H54 (cell line): ENCODE measurements around the gene RNF17.

Source experiments
- DNase-seq: peaks from one replicate; pipeline ENCODE4 v3.0.0; 2011; ENCODE audit warnings: low spot score, mixed read lengths; ENCODE audit not compliant: insufficient read length
- FAIRE-seq: peaks from 3 replicates; lab custom pipeline; 2011; peaks lifted over from hg19 to GRCh38; lab: Jason Lieb, UNC
- POLR2A ChIP-seq: IDR thresholded peaks from 2 replicates; pipeline ENCODE4 v1.6.1; 2011; ENCODE audit warnings: low read depth, mild to moderate bottlenecking, low read length

The RNF17 gene

GRCh38 chr13:24888291-24888931, 124.4 kb downstream of the RNF17 start:
- TF ChIP-seq POLR2A = no peak
- no peak for FAIRE-seq
- DNase-seq = no peak

- FAIRE-seq = no peak
- no peak for TF ChIP-seq POLR2A
- no peak for DNase-seq
Measured at GRCh38 chr13:24890256-24890655, 126.3 kb downstream of the RNF17 start.

GRCh38 chr13:24891476-24892108, 127.6 kb downstream of the RNF17 start:
- DNase-seq = no peak
- TF ChIP-seq POLR2A = no peak
- no peak for FAIRE-seq

- no peak for TF ChIP-seq POLR2A
- no peak for DNase-seq
- FAIRE-seq = no peak
Measured at GRCh38 chr13:24892829-24893228, 128.9 kb downstream of the RNF17 start.

GRCh38 chr13:24893863-24894262, 129.9 kb downstream of the RNF17 start:
- DNase-seq (no peak), FAIRE-seq (no peak)
- TF ChIP-seq POLR2A = no peak

- no peak for TF ChIP-seq POLR2A
- DNase-seq = no peak
- FAIRE-seq = no peak
Measured at GRCh38 chr13:24894277-24894971, 130.5 kb downstream of the RNF17 start.

- TF ChIP-seq POLR2A = no peak
- FAIRE-seq = no peak
Measured at GRCh38 chr13:24894972-24895300, 131.0 kb downstream of the RNF17 start.

GRCh38 chr13:24896061-24896460, 132.1 kb downstream of the RNF17 start:
- TF ChIP-seq POLR2A = no peak
- FAIRE-seq (no peak), DNase-seq (no peak)

More at GRCh38 chr13:24894972-24895300, 131.0 kb downstream of the RNF17 start:
- DNase-seq = no peak

GRCh38 chr13:24897293-24897692, 133.3 kb downstream of the RNF17 start:
- FAIRE-seq (no peak), DNase-seq (no peak)
- no peak for TF ChIP-seq POLR2A

- DNase-seq (no peak), FAIRE-seq (no peak)
- no peak for TF ChIP-seq POLR2A
Measured at GRCh38 chr13:24899601-24900000, 135.6 kb downstream of the RNF17 start.

- FAIRE-seq (no peak), DNase-seq (no peak)
- TF ChIP-seq POLR2A = no peak
Measured at GRCh38 chr13:24900507-24900906, 136.5 kb downstream of the RNF17 start.

- DNase-seq = no peak
- TF ChIP-seq POLR2A = no peak
- FAIRE-seq = no peak
Measured at GRCh38 chr13:24905242-24905641, 141.3 kb downstream of the RNF17 start.

- no peak for DNase-seq
- TF ChIP-seq POLR2A = no peak
- no peak for FAIRE-seq
Measured at GRCh38 chr13:24906268-24906667, 142.3 kb downstream of the RNF17 start.

GRCh38 chr13:24910502-24911132, 146.6 kb downstream of the RNF17 start:
- DNase-seq (no peak), FAIRE-seq (no peak)
- TF ChIP-seq POLR2A = no peak
